HG03064 (cell line): ENCODE data around the gene CES2.

Experiments
- ATAC-seq: cut with Tn5 transposase; IDR thresholded peaks from one replicate; pipeline ENCODE4 v1.9.1; 2021; ENCODE audit warnings: low read depth; ENCODE audit not compliant: unreplicated experiment

CES2 gene

DNA sequence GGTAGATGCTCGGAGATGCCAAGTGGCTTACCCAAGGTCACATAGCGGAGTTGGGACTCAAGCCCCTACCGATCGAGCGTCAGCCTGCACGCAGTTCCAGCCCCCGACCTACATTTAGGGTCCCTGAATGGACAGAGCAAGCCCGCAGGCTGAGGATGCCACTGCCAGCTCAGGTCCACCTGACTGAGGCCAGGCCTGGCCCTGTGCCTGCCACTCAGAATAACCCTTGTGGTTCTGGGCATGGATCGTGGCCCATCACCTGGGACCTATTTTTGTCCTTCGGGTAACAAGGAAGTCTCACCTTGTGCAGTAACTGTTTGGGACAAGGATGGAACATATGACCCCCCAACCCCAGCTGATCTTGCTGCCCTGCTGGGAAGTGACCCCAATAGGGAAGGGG lies 33.7 kb upstream of the CES2 start:
- no peak for ATAC-seq

DNA sequence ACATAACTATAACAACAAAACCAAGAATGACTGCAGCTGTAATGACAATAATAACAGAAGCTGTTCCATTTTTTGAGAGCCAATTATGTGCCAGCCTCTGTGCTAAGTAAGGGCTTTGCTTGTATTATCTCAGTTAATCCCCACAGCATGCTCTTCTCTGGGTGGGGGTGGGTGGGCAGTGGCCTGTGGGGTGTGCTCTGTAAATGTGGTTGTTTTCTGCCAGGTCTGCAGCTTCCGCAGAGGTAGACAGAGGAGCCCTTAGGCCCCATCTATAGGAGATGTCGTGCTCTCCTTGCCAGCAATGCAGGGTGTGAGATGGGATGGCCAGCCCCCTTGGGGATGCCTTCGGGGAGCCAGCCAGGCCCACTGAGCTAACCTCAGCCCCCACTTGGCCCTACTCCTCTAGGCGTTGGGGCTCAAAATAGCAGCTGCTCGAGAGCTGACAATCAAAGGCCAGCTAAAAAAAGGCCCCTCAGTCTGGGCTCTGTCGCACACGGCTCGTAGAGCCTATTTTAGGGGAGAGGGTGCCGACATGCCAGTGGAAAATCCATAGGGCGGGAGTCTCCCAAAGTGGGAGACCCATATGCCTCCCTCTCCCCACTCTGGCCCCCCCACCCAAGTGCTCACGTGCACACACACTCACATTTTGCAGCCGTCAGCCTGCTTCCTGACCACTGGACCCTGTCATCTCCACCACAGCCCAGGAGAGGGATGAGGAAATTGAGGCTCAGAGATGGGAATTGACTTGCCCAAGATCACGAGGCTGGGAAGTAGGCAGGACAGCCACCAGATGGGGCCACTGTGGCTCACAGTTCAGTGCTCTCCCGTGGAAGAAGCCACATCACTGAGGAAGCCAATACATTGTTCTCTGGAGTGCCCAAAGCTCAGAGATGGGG lies 32.4 kb upstream of the CES2 start:
- no peak for ATAC-seq

DNA sequence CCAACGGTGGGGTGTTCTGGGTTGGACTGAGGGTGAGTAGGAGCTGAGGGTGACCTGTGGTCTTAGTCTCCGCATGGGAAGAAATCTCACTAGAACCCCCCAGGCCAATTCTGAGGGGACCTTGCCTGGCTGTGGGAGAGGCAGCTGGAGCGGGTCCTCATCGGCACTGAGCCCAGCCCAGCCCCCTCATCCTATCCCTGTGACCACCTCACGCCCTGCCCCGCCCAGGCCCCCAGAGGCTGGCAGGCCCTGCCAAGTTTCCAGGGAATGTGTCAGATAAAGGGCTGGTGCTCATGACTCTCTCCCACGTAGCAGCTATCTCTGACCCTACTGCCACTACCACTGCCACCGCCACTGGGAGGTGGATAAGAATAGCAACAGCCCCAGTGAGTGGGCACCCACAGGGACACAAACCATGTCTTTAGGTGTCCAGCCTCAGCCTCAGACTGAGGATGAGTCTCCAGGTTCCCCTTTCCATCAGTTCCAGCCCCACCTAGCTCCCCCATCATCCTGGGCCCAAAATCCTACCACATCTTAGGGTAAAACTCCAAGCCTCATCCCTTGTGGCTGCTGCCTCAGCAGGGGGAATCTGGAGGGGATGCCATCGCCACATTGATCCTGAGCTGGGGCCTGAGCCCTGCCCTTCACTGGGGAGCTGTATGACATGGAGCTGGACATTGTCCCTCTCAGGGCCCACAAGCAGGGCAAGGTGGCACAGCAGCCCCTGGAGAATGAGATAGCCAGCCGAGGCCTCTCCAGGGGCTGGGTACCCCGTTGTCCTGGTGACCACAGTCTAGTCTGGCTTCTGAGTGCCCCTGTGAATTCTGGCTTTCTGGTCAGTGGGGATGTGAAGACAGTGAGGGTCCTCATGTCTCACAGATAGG lies 31.5 kb upstream of the CES2 start:
- no peak for ATAC-seq

DNA sequence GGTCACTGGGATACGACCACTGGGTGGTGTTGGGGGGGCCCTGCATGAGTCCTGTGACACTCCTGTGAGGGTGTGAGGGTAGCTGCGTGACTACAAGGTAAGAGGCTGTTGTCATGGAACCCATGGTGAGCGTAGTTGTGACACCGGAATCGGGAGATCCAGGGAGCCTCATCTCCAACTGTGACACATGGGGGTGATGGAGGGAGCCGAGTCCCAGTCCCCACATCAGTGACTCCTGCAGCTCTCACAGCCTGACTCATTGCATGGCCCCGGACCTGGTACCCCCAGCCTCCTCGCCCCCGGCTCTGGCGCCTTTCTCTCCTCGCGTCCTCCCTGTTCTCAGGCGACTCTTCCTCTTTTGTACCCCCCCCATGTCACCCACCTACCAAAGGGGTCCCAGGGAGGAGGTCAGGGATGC lies 30.9 kb upstream of the CES2 start:
- ATAC-seq = no peak

DNA sequence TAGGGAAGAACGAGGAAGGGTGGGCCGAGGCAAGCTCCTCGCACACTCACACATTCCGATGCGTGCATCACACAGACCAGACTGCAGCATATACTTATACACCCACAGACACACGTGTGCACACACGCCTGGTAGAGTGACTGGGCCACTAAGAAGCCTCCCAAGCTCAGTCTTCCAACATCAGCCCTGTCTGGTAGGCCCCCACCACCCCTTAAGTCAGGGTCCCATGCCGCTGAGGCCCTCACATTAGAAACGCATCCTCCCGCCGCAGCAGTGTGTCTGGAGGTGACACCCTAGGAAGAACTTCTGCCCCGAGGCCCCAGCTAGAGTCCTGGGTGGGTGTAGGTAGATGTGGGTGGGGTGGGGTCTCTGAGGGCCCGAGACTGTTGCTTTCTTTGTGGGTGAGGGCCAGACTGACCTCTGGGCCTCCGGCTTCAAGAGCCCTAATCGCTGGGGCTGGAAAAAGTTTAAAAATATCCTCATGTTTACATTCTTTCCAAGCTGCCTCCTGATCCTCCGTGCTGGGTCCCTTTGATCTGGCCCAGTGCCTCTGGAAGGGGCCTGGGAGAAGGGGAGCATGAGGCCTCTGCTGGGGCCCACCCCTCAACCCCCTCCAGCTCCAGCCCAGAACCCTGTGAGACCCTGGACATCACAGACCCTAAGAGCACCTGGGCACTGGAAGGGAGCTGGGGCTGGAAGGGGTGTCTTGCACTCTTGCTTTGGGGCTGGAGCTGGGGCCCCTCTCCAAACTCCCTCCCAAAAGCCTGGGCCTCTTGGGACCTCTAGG lies 30.3 kb upstream of the CES2 start:
- ATAC-seq = no peak

DNA sequence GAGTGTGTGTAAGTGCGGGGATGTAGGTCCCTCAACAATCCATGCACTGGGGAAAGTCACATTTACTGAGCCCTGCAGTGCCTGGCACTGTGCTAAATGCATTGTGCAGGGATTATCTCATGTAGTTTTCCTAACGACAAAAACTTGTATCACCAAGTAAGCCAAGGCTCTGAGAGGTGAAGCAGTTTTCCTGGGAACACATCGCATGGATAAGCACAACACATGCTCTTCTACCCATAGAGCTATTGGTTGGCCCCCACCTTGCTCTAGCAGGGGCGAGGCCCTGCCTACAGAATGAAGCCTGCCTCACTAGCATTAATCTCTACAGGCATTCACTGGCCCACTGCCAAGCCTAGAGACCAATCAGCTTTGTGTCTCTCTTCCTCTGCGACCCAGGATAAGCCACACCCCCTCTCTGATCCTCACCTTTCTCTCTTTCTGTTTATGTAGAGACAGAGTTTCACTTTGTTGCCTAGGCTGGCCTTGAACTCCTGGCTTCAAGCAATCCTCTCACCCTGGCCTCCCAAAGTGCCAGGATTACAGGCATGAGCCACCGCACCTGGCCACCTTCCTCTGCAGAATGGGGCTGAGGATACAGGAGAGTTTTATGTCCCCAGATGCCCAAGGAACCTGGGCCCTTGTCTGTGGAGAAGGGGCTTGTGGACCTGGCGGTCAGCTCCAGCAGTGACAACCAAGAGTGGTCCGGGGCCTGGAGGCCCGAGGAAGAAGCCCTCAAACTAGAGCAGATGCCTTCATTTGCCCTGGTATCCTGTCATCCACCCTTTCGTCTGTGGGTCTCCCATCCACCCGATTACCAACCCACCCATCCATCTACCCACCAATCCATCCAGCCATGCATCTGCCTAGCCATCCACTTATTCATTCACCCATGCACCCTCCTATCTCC lies 29.4 kb upstream of the CES2 start:
- no peak for ATAC-seq

DNA sequence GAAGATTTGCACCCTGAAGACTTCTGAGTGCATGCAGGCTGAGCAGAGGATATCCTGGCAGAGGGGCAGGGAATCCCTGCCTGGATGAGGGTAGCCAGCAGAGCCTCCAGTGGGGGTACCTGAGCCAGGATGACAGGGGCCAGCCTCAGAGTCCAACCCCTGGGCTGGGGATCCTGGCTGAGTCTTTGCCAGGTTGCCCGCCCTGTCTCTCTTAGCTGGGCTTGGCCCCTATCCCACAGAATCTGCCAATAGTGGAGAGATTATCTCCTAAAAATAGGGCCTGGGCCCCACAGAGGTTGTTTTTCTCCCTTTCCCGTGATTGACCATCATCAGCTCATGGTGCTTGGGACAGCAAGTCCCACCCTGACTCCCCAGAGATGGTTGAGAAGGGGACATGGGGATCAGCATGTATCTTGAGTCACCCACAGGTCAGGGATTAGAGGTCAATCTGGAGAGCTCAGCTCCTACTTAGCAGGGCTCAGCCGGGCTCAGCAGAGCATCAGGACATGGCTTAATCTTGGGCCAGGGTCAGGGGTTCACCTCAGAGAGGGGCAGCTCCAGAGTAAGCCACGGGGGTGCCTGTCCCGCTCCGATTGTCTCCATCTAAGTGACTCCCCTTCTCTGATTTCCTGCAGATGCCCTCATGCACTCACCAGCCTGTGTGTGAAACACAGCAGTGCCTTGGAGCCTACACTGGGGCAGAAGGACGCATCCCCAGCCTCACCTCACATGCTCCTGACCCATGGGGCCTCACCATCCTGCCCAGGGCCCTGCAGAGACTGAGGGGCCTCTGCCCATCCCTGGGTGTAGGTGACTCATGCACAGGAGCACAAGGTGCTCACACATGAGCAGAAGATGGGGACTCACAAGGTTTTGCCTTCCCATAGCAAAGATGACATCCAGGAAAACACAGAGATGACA lies 28.1 kb upstream of the CES2 start:
- no peak for ATAC-seq

DNA sequence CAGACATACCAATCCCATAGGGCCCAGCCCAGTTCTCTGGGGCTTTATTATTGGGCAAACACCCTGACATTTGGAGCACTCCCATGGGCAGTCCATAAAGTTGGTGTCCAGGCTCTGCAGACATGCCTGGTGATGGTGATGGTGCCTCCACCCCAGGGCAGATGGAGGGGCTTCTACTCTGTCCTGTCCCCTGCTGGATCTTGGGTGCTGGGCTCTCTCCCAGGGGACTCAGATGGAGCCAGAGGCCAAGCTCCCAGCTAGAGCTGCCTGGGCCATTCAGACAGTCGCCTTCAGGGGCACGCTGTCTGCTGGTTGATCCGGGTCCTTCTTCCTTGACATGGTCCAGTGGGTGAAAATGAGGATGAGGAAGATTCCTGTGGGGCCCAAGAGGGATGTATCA lies 27.2 kb upstream of the CES2 start:
- no peak for ATAC-seq

DNA sequence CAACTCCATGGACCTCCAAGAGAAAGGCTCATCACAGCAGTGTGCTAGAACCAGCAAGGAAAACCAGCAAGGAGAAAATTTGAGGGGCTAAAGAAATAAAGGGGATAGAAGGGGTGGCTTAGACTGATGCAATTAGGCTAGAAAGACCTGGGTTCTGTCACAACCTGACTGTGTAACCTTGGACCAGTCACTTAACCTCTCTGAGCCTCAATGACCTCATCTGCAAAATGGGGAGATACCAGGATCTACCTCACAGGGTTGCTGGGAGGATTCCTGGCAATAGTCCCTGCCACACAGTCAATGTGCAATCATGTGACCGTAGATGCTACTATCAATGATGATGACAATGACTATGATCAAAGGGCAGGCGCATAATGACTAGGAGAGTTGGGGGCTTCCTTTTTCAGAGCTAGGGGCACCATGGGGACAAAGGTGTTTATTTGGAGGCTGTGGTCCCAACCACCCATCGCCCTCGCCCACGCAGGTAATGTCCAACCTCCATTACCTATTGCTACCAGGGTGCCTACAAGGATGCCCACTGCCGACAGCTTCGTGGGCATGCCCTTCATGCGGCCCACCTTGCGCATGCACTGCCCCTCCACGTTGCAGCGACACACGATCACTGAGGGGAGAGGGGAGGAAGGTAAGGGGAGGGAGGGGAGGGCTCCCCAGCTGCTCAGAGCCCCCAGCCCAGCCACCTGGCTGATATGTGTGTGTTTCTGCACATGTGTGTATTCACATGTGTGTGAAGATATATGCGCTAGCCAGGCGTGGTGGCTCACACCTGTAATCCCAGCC lies 26.4 kb upstream of the CES2 start:
- no peak for ATAC-seq

DNA sequence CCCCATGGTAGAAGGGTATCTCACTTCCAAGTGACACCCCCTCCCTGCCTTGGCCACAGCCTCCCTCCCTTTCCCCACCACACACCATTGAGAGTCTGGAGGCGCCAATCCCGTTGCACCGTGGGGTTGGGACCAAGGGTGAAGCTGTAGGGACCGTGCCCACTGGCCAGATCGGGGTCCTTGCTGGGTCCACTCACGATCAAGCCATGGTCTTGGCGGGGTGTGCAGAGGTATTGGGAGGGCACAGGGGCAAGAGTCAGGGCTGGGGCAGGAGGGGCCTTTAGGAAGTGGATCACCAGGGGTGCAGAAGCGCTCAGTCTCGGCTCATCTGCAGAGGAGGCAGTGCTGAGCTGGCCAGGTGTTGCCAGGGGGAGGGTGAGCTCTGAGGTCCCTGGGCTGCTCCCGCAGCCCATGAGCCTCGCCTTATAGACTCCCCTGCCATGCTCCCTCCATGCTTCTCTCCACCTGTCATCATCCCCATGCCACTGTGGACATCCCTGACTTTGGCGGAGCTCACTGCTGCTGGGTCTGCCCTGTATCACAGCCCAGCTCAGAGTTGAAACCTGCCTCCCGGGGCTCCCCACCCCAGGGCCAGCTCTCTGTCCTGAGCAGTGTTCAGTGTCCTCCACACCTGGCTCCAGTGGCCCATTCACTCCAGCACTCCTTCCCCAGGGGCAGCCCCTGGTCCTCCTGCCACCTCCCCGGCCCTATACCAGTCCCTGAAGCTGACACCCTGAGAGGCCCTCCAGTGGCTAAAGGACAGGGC lies 25.0 kb upstream of the CES2 start:
- ATAC-seq = no peak

DNA sequence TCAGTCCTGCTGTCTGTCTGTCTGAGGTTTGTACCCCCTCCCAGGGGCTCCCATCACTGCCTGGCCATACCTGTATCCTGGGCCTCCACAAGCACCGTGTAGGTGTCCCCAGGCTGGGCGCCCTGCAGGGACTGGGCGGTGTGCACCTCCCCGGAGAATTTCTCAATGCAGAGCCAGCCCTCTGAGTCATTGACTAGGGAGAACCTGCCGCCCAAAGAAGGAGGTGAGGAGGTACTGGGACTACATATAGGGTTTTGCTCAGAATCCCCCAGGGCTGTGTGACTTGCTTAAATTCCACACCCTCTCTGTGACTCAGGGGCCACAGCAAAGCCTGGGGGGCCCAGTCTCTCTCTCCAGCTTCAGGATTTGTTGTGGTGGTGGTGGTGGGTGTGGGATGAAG lies 24.2 kb upstream of the CES2 start:
- no peak for ATAC-seq

DNA sequence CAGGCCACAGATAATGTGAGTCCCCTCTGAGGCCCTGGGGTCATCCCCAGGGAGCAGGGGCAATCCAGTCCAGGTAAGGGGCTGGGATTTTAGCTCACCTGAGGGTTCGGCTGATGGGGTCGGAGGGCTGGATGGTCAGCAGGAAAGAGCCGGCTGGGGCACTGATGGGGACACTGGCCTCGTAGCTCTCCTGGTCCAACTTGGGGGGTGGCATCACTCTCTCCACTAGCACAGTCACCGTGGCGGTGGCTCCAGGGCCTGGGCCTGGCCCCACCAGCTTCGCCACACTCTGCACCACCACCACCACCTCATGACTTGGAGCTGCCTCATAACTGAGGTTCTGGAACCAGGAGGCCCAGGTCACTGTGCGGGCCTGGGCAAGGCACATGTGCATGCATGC lies 23.5 kb upstream of the CES2 start:
- ATAC-seq = no peak

DNA sequence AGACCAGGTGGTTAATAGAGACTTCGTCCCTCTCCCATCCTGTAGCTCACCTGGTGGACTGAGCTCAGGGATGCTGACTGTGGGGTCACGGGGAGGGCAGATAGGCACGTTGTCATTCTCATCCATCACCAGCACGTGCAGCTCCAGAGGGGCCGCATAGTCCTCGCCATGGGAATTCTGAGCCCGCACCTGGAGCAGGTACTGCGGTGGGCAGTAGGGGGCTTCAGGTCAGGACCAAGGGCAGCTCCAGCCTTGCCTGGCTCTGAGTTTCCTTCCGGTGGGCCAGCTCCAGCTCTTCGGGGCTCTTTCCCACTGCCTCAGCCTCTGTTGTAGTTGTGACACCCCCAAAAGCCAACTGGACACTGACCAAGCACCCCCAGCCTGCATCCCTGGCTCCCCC lies 22.2 kb upstream of the CES2 start:
- no peak for ATAC-seq

DNA sequence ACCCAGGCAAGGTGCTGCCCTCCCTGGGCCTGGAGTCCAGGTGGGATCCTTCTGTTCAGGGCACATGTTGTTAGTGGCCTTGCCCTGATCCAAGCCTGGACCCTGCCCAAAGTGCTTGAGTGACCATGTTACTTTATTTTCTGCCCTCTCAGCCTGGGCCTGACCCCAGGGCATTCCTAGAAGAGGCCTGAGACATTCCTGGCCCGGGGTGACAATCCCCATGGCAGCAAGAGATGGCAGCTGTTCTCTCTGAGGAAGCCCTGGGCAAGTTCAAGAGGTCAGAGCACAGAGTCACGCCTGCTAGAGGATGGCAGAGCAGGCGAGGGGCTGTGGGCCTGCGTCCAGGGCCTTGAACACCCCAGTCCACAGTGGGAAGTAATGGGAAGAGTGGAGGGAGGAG lies 21.6 kb upstream of the CES2 start:
- no peak for ATAC-seq

DNA sequence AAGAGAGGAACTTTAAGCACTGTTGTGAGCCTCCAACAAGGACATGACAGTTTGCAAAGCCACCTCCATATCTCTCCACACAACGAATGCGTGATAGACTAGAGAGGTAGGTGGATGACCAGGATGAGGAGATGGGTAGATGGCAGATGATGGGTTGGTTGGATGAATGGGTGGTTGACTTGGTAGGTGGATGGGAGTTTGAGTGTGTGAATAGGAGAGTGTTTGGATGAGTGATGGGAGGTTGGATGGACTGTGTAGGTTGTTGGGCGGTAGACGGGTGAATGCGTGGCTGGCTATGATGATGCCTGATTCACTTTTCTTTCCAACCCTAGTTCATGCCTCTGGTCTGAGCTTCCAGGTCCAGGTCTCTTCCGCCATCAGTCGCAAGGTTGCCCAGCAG lies 20.8 kb upstream of the CES2 start:
- no peak for ATAC-seq

DNA sequence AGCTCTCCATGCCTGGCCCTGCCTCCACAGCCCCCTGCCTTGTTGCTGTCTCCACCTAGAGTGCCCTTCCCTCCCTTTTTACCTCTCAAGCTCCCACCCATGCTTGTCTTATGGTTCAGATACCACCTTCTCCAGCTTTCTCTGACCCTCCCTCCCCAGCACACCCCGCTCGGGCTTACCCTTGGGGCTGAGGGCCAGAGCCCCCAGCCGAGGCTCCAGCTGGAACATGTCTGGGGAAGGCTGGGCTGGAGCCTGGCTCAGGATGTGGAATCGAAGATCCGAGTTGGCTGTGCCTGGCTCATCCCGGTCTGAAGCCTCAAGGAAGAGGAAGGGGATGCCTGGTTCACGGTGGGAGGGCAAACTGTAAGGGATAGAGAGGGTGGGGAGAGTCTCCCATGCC lies 20.3 kb upstream of the CES2 start:
- ATAC-seq = no peak

DNA sequence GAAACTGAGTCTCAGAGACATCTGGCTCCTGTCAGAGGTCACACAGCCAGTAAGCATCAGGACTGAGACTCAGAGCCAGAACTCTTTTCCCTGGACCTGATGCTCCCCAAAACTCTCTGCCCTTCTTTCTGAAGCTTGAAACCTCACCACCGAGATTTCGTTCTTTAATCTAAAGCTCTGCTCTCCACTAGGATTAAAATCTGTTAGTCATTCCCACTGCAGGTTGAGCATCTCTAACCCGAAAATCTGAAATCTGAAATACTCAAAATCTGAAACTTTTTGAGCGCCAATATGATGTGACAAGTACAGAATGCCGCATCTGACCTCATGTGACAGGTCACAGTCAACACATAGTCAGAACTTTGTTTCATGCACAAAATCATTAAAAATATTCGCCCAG lies 18.8 kb upstream of the CES2 start:
- ATAC-seq = no peak
